ENCODE results near the gene VDAC1.
"Not testable (repeated sequence)": the region's sequence is repeated elsewhere in the genome, so short reads cannot be mapped to it uniquely, and the experiment has no call there.

The VDAC1 gene

GRCh38 chr5:133963493-133964128, 41.2 kb downstream of the VDAC1 start:
- DNase-seq, result no peak

GRCh38 chr5:133962801-133963476, 41.8 kb downstream of the VDAC1 start:
- no peak for DNase-seq

GRCh38 chr5:133962131-133962530, 42.6 kb downstream of the VDAC1 start:
- no peak for DNase-seq

- no peak for DNase-seq
Observed at GRCh38 chr5:133959643-133960042, 45.1 kb downstream of the VDAC1 start.

- no peak for DNase-seq
Observed at GRCh38 chr5:133957591-133957990, 47.2 kb downstream of the VDAC1 start.

GRCh38 chr5:133957080-133957479, 47.7 kb downstream of the VDAC1 start:
- no peak for DNase-seq

- DNase-seq, result not testable (repeated sequence)
Observed at GRCh38 chr5:133956196-133956595, 48.6 kb downstream of the VDAC1 start.

- DNase-seq, result no peak
Observed at GRCh38 chr5:133953568-133954145, 51.1 kb downstream of the VDAC1 start.

- no peak for DNase-seq
Observed at GRCh38 chr5:133952729-133953567, 51.8 kb downstream of the VDAC1 start.

GRCh38 chr5:133950821-133951612, 53.8 kb downstream of the VDAC1 start:
- no peak for DNase-seq

GRCh38 chr5:133948721-133949120, 56.1 kb downstream of the VDAC1 start:
- DNase-seq, result no peak

- no peak for DNase-seq
Observed at GRCh38 chr5:133947431-133947841, 57.3 kb downstream of the VDAC1 start.

- no peak for DNase-seq
Observed at GRCh38 chr5:133945568-133945967, 59.2 kb downstream of the VDAC1 start.

- DNase-seq, result peak; percentile 38
Observed at GRCh38 chr5:133944263-133945185, 60.3 kb downstream of the VDAC1 start.

- DNase-seq, result no peak
Observed at GRCh38 chr5:133943475-133943817, 61.3 kb downstream of the VDAC1 start.

- no peak for DNase-seq
Observed at GRCh38 chr5:133942614-133943474, 61.9 kb downstream of the VDAC1 start.

- DNase-seq, result no peak
Observed at GRCh38 chr5:133941456-133942196, 63.1 kb downstream of the VDAC1 start.

GRCh38 chr5:133939668-133940067, 65.1 kb downstream of the VDAC1 start:
- DNase-seq, result no peak

GRCh38 chr5:133938929-133939328, 65.8 kb downstream of the VDAC1 start:
- DNase-seq, result no peak
